ENCODE measurements around the gene ZNF845. TPM values are rescaled to one million over a fixed set of nuclear protein-coding genes. Genes with fewer than 3 reads are reported as not detected.
"Not testable (repeated sequence)": the region's sequence is repeated elsewhere in the genome, so short reads cannot be mapped to it uniquely, and the experiment has no call there.

Gene ZNF845
- total RNA-seq, 4 donors from 2014 or later: 4.8 to 8.4 (median 5.6) TPM

DNA sequence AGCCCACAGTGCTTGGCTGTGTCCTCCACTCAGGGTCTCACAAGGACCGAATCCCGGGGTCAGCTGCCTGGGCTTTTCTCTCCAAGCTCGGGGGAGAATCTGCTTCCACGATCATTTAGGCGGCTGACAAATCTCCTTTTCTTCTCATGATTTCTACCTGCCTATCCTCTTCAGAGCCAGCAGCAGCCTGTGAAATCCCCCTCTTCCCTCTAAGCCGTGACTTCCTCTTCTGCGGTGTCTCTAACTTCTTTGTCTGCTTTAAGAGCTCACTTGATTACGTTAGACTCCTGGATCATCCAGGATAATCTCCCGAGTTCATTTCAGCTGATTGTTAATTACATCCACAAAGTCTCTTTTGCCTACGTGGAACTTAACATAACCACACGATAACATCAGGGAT is 22.5 kb upstream of the ZNF845 start:
- no peak for ATAC-seq (ENCODE audit: low FRiP score)

DNA sequence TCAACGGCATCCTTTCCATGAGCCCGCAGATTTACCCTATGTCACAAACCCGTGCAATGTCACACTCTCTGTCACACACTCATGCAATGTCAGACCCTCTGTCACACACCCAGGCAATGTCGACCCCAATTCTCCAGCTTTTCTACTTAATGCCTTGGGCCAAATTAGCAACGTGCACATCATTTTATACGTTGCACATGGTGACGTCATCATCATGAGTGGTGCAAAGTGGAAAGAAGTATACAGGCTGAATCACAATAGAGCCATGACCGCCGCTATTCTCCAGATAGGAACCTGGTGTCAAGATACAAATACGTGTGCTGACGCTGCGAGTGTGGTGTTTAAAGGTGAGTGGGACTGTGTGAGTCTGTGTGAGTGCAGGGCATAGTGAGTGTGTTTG is 21.7 kb upstream of the ZNF845 start:
- ATAC-seq (ENCODE audit: low FRiP score) (no peak), DNase-seq (ENCODE audit: low spot score) (no peak)
- TF ChIP-seq, protein P1, sequence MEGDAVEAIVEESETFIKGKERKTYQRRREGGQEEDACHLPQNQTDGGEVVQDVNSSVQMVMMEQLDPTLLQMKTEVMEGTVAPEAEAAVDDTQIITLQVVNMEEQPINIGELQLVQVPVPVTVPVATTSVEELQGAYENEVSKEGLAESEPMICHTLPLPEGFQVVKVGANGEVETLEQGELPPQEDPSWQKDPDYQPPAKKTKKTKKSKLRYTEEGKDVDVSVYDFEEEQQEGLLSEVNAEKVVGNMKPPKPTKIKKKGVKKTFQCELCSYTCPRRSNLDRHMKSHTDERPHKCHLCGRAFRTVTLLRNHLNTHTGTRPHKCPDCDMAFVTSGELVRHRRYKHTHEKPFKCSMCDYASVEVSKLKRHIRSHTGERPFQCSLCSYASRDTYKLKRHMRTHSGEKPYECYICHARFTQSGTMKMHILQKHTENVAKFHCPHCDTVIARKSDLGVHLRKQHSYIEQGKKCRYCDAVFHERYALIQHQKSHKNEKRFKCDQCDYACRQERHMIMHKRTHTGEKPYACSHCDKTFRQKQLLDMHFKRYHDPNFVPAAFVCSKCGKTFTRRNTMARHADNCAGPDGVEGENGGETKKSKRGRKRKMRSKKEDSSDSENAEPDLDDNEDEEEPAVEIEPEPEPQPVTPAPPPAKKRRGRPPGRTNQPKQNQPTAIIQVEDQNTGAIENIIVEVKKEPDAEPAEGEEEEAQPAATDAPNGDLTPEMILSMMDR (IDR thresholded peaks at IDR 0.05): no peak

More for the DNA sequence above, 22.5 kb upstream of the ZNF845 start:
- TF ChIP-seq, protein P1 (IDR thresholded peaks at IDR 0.05): no peak
- DNase-seq (ENCODE audit: low spot score): no peak

DNA sequence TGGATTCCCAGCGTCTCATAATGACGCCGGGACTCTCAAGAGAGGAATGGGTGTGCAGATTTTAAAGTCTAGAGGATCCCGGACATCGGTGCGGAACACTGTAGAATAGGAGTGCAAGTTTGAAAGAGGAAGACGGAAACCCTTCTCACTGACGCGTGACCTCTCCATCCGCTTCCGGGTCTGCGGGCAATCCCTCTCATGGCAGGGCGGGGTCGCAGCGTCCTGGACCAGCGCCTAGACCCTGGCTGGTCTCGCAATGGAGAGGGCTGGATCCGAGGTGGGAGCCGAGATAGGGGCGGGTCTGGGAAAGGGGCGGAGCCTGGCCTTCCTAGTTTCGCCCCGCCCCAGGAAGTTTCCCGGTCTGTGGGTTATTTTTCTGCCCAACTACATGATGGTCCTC is 4.6 kb upstream of the ZNF845 start:
- TF ChIP-seq, protein P1 (IDR thresholded peaks at IDR 0.05): no peak
- DNase-seq (ENCODE audit: low spot score): no peak
- no peak for ATAC-seq (ENCODE audit: low FRiP score)

DNA sequence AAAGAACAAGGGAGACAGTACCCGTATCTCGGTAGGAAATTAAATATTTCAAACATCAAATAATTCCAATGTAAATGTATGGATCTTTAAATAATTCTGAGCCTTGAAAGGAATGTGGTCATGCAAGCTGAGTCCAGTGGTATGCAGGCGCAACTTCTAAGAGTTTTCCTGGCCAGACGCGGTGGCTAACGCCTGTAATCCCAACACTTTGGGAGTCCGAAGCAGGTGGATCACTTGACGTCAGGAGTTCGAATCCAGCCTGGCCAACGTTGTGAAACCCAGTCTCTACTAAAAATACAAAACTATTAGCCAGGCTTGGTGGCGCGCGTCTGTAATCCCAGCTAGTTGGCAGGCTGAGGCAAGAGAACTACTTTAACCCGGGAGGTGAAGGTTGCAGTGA is 1.1 kb upstream of the ZNF845 start:
- no peak for DNase-seq (ENCODE audit: low spot score)
- ATAC-seq (ENCODE audit: low FRiP score): no peak
- TF ChIP-seq, protein P1 (IDR thresholded peaks at IDR 0.05): no peak

DNA sequence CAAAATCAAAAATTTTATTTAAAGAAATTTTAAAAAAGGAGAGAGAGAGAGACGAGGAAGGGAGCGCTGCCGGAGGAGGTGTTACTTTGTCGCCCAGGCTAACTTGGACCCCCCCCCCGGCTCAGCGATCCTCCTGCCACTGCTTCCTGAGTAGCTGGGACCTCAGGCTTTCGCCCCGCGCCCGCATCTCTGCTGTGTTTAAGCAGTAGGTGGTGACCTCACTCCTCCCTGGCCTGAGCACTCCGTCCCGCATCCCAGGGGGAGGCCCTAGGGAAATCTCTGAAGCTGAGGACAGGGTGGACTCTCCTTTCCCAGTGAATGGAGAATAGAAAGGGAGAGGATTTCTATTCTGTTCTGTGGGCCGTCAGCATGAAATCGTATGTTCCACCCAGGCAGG is 485 bp upstream of the ZNF845 start:
- DNase-seq (ENCODE audit: low spot score) (no peak), ATAC-seq (ENCODE audit: low FRiP score) (peak; percentile 62)
- TF ChIP-seq, protein P1 (IDR thresholded peaks at IDR 0.05): no peak

DNA sequence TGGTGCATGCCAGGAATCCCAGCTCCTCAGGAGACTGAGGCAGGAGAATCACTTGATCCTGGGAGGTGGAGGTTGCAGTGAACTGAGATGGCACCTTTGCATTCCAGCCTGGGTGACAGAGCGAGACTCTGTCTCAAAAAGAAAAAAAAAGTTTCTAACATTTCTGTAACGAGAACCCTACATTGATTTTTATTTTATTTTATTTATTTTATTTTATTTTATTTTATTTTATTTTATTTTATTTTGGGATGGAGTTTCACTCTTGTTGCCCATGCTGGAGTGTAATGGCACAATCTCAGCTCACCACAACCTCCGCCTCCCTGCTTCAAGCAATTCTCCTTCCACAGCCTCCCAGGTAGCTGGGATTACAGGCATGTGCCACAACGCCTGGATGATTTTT is 10.9 kb downstream of the ZNF845 start:
- not testable (repeated sequence) for DNase-seq (ENCODE audit: low spot score); ATAC-seq (ENCODE audit: low FRiP score)

DNA sequence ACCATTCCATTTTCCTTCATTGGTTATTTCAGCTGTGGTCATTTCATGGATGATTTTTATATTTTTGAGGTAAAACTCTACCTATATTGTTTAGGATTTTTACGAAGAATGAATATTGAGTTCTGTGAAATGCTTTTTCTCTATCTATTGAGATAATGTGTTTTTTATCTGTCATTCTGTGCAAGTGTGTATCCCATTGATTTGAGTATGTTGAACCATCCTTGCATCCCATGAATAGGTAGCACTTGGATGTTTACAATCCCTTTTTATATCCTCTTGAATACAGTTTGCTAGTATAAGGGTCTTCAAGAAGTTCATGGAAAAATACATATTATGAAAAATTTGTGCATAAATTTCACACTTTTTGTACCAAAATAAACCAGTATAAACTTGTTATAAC is 22.2 kb downstream of the ZNF845 start:
- DNase-seq (ENCODE audit: low spot score) (no peak), ATAC-seq (ENCODE audit: low FRiP score) (no peak)
- TF ChIP-seq, protein P1 (IDR thresholded peaks at IDR 0.05): no peak
